ENCODE results near the gene EVC2. TPM values are rescaled to one million over a fixed set of nuclear protein-coding genes. Genes with fewer than 3 reads are reported as not detected.

The EVC2 gene
- total RNA-seq, 1 experiment from 2014 or later, result 0.21 TPM

DNA sequence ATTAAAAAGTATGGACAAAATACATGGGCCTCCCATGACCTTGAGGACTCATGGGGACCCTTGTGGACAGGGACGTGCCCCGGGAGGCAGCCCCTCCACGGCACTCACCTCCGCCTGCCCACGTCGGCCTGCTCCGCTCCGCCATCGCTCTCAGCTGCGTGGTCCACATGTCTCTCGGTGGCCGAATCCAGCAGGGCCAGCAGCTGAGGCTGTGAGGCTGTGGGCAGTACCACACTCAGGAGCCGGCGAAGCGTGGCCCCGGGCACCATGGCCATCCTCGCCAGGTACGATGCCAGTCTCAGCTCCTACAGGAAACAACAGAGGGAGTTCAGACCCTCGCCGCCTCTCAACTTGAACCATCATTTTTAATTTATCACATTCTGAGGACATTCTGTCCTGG lies 140.0 kb downstream of the EVC2 start:
- DNase-seq (ENCODE audit: low read depth, low spot score), result no peak
- in situ Hi-C loops (cut with HindIII; ENCODE audit: low pct_unique_long_range_greater_than_20kb, low sequenced_read_pairs), result no loop called here

DNA sequence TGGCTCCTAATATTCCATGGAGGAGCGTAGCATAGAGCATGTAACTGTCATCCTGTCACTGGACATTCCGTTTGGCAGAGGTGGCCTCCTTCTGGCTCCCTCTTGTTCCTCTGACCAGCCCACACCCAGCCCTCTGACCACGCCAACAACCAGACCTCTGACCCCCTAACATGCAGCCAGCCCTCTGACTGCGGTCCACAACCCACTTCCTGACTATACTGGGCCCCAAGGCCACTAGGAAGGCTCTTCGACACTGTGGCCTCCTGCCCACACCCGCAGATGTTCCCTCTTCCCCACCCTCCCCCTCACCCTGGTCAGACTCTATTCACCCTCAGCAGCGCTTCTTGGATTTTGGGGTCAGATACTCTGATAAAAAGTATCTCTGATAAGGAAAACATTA lies 141.4 kb downstream of the EVC2 start:
- DNase-seq (ENCODE audit: low read depth, low spot score), result no peak
- in situ Hi-C loops (cut with HindIII; ENCODE audit: low pct_unique_long_range_greater_than_20kb, low sequenced_read_pairs), result no loop called here

DNA sequence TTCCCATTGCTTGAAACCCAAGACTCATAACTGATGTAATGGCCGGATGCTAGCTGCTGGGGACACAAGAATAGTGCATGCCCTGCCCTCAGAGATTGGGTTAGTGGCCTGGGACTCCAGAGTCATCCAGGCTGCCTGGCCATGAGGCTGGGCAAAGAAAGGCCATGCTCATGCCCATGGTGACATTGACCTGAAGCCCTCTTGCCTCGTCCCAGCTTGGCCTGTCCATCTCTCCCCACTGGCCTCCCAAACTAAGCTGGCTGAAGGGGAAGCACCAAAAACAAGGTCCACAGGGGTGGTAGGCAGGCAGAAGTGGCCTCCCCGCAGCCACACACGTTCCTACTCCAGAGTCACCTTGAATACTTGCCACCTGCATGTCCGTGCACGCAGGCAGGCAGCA lies 141.8 kb downstream of the EVC2 start:
- DNase-seq (ENCODE audit: low read depth, low spot score), result no peak
- in situ Hi-C loops (cut with HindIII; ENCODE audit: low pct_unique_long_range_greater_than_20kb, low sequenced_read_pairs), result no loop called here

DNA sequence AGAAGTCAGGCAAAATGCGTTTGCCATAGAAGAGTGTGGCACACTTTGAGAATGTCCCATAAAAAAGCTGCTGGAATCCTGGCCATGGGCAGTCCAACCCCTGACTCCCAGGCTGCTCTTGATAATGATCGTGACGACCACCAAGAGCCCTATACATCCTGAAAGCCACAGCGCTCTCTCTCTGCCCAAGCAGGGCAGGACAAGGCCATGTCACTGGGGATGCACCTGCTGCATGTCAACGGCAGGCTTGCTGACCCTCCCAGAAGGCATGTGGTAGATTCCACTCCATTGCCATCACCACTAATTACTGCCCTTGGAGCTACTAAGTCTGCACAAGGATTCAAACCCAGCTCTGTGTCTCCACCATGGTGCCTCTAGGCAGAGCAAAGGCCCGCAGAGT lies 144.5 kb downstream of the EVC2 start:
- in situ Hi-C loops (cut with HindIII; ENCODE audit: low pct_unique_long_range_greater_than_20kb, low sequenced_read_pairs), result no loop called here
- DNase-seq (ENCODE audit: low read depth, low spot score), result no peak

DNA sequence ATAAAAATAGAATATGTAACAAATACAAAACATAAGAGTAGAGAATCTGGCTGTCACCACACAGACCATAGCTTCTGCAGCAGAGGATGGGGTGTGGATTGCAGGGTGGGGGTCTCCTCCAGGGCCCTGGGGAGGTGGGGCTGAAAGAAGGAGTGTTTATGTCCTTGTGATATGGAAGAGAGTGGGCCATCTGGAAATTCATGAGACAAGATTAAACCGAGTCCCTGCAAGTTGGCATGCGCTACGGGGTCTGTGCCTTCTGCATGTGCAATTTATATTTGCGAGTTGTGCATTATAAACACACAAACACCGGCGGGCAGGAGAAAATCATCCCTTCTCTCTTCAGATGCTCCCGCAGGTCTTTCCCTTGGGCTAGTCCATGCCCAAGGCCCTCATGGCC lies 145.9 kb downstream of the EVC2 start:
- in situ Hi-C loops (cut with HindIII; ENCODE audit: low pct_unique_long_range_greater_than_20kb, low sequenced_read_pairs), result no loop called here
- no peak for DNase-seq (ENCODE audit: low read depth, low spot score)

DNA sequence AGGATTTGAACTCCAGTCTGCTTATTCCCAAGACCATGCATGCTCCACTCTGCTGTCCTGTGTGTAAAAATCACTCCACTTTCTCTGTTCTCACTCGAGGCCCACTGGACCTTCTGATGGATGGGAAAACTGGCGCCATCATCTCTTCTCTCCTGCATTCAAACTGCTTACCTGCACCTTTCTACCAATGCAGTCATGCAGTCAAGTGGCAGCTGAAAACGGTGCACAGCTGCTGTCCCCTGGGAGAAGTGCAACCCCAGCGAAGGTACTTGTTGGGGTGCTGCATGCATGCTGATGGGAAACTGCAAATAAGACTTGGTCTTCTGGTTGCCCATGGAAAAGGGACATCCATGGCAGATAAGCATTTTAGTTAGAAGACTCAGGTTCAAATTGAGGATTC lies 147.1 kb downstream of the EVC2 start:
- no peak for DNase-seq (ENCODE audit: low read depth, low spot score)
- in situ Hi-C loops (cut with HindIII; ENCODE audit: low pct_unique_long_range_greater_than_20kb, low sequenced_read_pairs), result no loop called here

DNA sequence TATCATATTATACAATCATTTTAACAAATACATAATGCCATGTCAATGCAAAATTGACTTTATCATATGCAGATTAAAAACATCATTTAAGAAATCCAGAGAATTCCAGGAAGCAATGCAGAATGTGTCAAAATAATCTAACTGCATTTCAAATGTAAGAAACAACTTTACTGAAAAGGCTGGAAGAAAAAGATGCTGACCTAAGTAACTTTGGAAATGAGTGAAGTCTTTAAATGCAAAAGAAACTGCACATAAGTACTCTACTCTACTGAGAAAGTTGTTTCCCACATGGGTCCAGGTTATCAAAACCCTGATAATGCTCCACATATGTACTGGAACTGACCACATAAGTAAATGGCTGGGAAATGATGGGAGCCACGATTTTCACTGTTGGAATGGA lies 149.9 kb downstream of the EVC2 start:
- DNase-seq (ENCODE audit: low read depth, low spot score), result no peak
- in situ Hi-C loops (cut with HindIII; ENCODE audit: low pct_unique_long_range_greater_than_20kb, low sequenced_read_pairs), result no loop called here

DNA sequence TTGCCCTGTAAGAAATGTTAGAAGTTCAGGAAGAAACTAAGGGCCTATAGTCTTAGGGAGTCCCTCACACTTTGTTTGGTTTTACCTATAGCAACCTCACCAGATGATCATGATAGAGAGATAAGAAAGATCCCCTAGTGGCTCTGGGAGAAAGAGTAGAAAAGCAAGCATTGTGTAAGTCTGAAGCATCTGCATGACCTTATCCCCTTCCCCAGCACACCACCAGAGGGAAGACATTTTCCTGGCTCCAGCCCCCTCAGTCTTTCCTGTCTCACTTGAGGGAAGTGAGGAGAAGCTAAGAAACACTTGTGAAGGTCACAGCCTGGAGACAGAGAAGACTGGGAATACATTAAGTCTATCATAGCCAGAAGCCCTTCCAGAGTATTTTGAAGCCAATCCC lies 154.0 kb downstream of the EVC2 start:
- in situ Hi-C loops (cut with HindIII; ENCODE audit: low pct_unique_long_range_greater_than_20kb, low sequenced_read_pairs), result no loop called here
- DNase-seq (ENCODE audit: low read depth, low spot score), result no peak

DNA sequence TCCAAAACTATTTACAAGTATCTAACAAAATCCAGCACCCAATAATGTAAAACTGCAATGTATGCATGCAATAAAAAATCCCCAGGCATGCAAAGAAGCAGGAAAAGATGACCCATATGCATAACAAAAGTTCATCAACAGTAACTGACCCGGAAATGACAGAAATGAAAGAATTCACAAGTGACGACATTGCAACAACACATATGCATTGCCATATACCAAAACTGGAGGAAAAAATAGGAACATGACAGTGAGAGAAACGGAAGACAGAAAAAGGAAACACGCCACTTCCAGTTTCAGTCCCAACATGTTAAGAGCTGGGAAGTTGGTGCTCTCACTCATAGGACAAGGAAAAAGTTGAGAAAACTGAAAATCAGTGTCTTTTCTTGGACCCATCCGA lies 154.6 kb downstream of the EVC2 start:
- in situ Hi-C loops (cut with HindIII; ENCODE audit: low pct_unique_long_range_greater_than_20kb, low sequenced_read_pairs), result no loop called here
- no peak for DNase-seq (ENCODE audit: low read depth, low spot score)

DNA sequence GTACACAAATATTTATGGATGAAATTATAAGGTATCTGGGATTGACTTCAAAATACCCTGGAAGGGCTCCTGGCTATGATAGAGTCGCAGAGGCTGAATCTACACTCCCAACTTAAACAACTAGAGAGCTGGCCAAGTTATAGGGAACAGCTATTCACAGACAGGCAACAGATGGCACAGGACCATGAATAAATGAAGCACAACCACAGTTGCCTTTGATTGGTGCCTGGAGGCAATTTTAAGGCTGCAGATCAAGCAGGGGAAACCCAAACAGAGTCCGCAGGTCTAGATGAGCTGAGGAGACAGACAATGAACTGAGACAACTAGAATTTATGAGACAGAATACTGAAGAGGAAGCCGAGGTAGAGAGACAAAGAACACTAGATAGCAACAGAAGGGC lies 155.9 kb downstream of the EVC2 start:
- no peak for DNase-seq (ENCODE audit: low read depth, low spot score)
- in situ Hi-C loops (cut with HindIII; ENCODE audit: low pct_unique_long_range_greater_than_20kb, low sequenced_read_pairs), result no loop called here

DNA sequence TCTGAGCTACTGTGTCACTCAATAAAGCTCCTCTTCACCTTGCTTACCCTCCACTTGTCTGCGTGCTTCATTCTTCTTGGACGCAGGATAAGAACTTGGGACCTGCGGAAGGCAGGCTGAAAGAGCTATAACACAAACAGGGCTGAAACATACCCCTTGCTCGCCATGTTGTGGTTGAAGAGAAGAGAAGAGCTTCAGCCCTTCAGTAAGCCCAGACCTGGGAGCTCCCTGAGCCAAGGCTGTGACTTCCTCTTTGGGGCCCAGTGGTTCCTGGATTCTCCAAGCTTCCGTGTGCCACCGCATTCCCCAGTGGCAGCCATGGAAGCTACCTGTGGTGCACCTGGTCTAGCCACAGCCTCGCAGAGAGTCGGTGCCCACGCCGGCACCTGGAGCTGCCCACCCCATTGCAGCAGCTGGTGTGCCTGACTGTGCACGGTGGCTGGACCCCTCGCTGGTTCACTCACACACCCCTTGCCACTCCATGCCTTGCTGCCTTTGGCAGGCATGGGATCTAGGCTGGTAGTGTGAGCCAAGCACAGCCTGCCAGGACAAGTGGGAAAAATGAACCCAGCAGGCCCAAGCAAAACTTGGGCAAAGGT lies 160.6 kb downstream of the EVC2 start:
- DNase-seq (ENCODE audit: low read depth, low spot score), result no peak
- in situ Hi-C loops (cut with HindIII; ENCODE audit: low pct_unique_long_range_greater_than_20kb, low sequenced_read_pairs), result no loop called here

DNA sequence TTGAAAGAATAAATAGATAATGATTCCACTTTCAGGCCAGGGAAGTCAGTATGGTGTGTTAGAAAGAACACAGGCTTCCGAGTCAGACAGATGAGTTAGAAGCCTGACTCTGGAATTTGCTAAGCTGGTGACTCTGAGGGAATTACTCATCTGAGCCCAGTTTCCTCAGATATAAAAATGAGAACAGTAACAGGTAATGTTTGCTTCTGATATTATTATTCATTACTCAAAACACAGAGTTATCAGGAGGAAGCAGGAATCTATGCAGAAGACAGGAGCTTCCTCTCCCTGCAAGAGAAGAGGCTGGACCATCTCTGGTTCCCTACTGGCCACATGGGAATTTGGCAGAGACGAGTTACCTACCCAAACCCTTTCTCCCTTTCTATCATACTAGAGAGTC lies 163.1 kb downstream of the EVC2 start:
- DNase-seq (ENCODE audit: low read depth, low spot score), result no peak
- in situ Hi-C loops (cut with HindIII; ENCODE audit: low pct_unique_long_range_greater_than_20kb, low sequenced_read_pairs), result no loop called here

DNA sequence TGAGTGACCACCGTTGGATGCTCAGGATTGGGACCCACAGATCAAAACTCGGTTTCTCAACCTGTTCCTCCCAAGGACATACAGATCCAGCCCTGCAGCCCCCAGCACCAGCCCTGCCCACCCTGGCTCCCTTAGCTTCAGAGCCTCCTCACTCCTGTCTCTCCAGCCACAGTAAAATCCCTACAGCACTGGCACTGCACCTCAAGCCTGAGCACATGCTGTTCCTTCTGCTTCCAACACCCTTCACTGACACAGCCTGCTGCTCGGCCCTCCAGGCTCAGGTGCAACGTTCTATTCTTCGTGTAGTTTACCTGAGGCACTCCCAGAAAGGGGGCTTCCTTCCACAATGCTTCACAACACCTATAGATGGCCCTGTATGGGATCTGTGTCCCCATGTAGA lies 163.6 kb downstream of the EVC2 start:
- DNase-seq (ENCODE audit: low read depth, low spot score), result no peak
- in situ Hi-C loops (cut with HindIII; ENCODE audit: low pct_unique_long_range_greater_than_20kb, low sequenced_read_pairs), result no loop called here

DNA sequence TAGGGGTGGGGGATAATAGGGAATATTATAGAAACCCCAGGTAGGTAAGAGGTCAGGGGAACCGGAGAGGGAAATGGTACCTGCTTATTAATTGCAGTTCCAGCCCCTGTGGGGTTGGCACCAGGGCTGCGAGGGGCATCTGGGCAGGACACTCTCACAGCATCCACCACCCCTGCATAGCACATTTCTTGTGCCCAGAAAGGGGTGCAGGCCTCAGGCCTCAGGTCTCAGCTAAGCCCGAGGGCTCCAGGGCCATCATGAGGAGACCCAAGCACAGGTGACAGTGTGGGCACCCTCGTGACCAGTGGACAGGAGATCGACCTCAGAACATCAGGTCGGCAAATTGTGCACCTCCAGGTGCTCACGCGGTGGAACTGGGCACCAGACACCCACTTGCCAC lies 164.7 kb downstream of the EVC2 start:
- DNase-seq (ENCODE audit: low read depth, low spot score), result no peak

DNA sequence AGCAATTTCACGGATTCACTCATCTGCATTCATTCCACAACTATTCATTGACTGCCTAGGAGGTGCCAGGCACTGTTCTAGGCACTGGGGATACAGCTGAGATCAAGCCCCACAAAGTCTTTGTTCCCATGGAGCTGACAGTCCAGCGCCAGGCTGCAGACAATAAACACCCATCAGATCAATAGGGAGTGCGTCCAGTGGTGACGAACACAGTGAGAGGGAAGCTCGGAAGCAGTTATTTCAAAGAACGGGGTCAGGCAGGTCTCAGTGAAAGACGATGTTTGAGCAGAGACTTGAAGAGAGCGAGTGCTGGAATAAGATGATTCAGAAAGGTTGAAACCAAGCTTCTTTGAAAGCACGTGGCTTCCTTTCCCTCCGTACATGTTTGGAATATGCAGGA lies 167.2 kb downstream of the EVC2 start:
- in situ Hi-C loops (cut with HindIII; ENCODE audit: low pct_unique_long_range_greater_than_20kb, low sequenced_read_pairs), result no loop called here

More for the DNA sequence above, 164.7 kb downstream of the EVC2 start:
- in situ Hi-C loops (cut with HindIII; ENCODE audit: low pct_unique_long_range_greater_than_20kb, low sequenced_read_pairs), result no loop called here

DNA sequence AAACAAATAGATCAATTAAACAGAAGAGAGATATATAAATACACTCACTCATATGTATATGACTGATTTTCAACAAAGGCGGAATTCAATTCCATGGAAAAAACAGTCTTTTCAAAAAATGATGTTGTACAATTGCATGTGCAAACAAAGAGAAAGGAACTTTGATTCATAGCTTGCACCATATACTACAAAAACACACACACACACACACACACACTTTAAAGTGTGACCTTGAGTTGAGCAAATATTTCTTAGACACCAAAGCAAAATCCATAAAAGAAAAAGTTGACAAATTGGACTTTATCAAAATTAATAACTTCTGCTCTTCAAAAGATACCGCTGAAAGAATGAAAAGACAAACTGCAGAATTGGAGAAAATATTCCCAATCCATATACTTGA lies 168.8 kb downstream of the EVC2 start:
- no peak for DNase-seq (ENCODE audit: low read depth, low spot score)

More for the DNA sequence above, 167.2 kb downstream of the EVC2 start:
- no peak for DNase-seq (ENCODE audit: low read depth, low spot score)

DNA sequence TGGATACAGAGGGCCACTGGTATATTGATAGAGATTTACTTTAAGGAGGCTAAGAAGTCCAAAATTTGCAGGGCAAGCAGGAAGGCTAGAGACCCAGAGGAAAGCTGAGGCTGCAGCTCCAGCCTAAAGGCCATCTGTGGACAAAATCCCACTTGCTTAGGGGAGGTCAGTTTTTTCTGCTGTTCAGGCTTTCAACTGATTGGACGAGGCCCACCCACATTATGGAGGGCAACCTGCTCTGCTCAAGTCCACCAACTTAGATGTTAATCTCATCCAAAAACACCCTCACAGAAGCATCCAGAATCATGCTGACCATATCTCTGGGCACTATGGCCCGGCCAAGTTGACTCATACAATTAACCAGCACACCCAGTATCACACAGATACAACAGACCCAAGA lies 176.3 kb downstream of the EVC2 start:
- in situ Hi-C loops (cut with HindIII; ENCODE audit: low pct_unique_long_range_greater_than_20kb, low sequenced_read_pairs), result no loop called here
- DNase-seq (ENCODE audit: low read depth, low spot score), result no peak

More for the DNA sequence above, 168.8 kb downstream of the EVC2 start:
- in situ Hi-C loops (cut with HindIII; ENCODE audit: low pct_unique_long_range_greater_than_20kb, low sequenced_read_pairs), result no loop called here

DNA sequence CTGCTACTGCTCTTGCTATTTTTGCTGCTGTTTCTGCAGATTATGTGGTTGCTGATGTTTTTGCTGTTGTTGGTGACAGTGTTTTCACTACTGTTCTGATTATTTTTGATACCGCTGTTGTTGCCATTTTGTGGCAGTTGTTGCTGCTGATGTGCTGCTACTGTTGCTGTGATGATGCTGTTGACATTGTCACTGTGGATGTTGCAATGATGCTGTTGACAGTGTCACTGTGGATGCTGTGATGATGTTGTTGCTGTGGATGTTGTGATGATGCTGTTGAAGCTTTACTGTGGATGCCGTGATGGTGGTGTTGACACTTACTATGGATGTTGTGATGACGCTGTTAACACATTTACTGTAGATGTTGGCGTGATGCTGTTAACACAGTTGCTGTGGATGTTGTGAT lies 180.3 kb downstream of the EVC2 start:
- in situ Hi-C loops (cut with HindIII; ENCODE audit: low pct_unique_long_range_greater_than_20kb, low sequenced_read_pairs), result no loop called here
- no peak for DNase-seq (ENCODE audit: low read depth, low spot score)

DNA sequence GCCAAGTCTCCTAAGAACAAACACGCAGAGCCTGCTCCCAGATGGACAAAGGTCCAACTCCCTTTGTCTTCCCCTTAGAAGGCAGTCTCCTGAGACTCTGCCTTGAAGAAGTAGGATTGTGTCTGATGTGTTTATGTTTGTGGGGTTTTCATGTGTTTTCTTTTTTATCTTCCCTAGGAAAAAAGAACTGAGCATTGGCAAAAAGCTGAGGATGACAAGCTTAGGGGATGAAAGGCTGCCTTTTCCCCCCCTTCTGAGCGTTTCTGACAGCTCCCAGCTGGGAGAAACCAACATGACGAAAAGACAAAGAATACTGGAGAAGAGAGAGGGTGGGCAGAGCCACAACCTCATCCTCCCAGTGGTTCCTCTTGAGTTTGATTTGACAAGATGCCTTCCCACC lies 181.1 kb downstream of the EVC2 start:
- in situ Hi-C loops (cut with HindIII; ENCODE audit: low pct_unique_long_range_greater_than_20kb, low sequenced_read_pairs), result no loop called here
- no peak for DNase-seq (ENCODE audit: low read depth, low spot score)
